ENCODE results near the gene DGKQ.

- TF ChIP-seq CTCF (IDR thresholded peaks at IDR 0.05; ENCODE audit: insufficient read depth, low read length): no peak
- no peak for TF ChIP-seq GABPA (IDR thresholded peaks at IDR 0.05; ENCODE audit: low read depth)
- no peak for TF ChIP-seq POLR2AphosphoS5 (IDR thresholded peaks at IDR 0.05; ENCODE audit: low read depth)
- TF ChIP-seq, protein P1, sequence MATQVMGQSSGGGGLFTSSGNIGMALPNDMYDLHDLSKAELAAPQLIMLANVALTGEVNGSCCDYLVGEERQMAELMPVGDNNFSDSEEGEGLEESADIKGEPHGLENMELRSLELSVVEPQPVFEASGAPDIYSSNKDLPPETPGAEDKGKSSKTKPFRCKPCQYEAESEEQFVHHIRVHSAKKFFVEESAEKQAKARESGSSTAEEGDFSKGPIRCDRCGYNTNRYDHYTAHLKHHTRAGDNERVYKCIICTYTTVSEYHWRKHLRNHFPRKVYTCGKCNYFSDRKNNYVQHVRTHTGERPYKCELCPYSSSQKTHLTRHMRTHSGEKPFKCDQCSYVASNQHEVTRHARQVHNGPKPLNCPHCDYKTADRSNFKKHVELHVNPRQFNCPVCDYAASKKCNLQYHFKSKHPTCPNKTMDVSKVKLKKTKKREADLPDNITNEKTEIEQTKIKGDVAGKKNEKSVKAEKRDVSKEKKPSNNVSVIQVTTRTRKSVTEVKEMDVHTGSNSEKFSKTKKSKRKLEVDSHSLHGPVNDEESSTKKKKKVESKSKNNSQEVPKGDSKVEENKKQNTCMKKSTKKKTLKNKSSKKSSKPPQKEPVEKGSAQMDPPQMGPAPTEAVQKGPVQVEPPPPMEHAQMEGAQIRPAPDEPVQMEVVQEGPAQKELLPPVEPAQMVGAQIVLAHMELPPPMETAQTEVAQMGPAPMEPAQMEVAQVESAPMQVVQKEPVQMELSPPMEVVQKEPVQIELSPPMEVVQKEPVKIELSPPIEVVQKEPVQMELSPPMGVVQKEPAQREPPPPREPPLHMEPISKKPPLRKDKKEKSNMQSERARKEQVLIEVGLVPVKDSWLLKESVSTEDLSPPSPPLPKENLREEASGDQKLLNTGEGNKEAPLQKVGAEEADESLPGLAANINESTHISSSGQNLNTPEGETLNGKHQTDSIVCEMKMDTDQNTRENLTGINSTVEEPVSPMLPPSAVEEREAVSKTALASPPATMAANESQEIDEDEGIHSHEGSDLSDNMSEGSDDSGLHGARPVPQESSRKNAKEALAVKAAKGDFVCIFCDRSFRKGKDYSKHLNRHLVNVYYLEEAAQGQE (IDR thresholded peaks at IDR 0.05; ENCODE audit: insufficient replicate concordance, low read depth): no peak
Measured at GRCh38 chr4:973431-974397, at the start of gene DGKQ.

Data from HL-60 (cell line).